Testis (tissue), 2 donors: ENCODE measurements around the gene MOV10L1.

ENCODE experiments used
- POLR2A ChIP-seq: fragments of 450-650 bp; IDR thresholded peaks from one replicate; pipeline ENCODE4 v1.6.1; 2017; ENCODE audit warnings: antibody characterized with exemption, mild to moderate bottlenecking, moderate library complexity
- TF ChIP-seq, protein P1 (sequence below), 3 experiments: fragments of 450-650 bp in 2 of 3; fragments of 200-600 bp in 1 of 3; sonication (generic) in 1 of 3; IDR thresholded peaks; one replicate each; pipeline ENCODE4 v1.5.1; 2016 to 2019; ENCODE audit warnings: antibody characterized with exemption in 3 of 3, mild to moderate bottlenecking in 2 of 3, moderate library complexity in 1 of 3

DNA sequence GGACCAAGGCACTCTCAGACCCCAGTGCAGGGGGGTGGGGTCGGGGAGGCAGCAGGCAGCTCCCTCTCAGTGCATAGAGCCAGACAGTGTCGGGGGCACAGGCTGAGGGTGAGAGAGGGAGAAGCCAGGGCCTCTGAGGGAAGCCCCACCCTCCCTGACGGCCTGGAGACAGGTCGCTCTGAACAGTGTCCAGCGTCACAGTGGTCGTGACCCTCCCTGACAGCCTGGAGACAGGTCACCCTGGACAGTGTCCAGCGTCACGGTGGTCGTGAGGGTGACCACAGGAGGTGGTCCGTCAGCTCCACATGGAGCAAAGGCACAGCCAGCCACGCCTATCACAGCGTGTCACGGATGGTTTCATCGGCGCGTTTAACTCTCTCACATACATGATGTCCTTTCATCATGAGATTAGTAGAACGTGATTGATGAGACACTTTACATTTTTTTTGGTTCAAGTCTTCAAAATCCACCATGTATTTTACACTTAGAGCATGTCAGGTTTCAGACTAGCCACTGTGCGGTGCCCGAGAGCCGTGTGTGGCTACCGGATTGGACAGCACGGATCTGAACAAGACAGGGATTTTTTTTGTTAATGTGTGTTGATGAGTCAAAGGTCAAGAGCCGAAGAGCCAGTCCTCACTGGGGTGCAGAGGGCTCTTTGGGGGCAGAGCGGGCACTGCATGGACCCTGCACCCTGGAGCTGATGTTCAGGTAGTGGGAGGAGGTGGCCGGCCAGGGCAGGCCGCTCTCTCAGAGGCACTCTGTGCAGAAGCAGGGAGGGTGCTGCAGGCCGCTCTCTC lies 56.8 kb downstream of the MOV10L1 start:
- no peak for TF ChIP-seq POLR2A
- TF ChIP-seq, protein P1, sequence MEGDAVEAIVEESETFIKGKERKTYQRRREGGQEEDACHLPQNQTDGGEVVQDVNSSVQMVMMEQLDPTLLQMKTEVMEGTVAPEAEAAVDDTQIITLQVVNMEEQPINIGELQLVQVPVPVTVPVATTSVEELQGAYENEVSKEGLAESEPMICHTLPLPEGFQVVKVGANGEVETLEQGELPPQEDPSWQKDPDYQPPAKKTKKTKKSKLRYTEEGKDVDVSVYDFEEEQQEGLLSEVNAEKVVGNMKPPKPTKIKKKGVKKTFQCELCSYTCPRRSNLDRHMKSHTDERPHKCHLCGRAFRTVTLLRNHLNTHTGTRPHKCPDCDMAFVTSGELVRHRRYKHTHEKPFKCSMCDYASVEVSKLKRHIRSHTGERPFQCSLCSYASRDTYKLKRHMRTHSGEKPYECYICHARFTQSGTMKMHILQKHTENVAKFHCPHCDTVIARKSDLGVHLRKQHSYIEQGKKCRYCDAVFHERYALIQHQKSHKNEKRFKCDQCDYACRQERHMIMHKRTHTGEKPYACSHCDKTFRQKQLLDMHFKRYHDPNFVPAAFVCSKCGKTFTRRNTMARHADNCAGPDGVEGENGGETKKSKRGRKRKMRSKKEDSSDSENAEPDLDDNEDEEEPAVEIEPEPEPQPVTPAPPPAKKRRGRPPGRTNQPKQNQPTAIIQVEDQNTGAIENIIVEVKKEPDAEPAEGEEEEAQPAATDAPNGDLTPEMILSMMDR (IDR thresholded peaks at IDR 0.05) = peak; percentile 59 to 83 (median 73)
